K562 treated with DMSO at 1 percent for 24 hours (cell line): ENCODE data around the gene BROX. TPM values are rescaled to one million over a fixed set of nuclear protein-coding genes. Genes with fewer than 3 reads are reported as not detected.

Experiments
- total RNA-seq: library from RNA; unstranded; fragments of 300-600 nt; gene quantifications from 2 replicates; pipeline ENCODE4 v1.2.3, GENCODE V29; 2022; ENCODE audit warnings: low read depth; ENCODE audit not compliant: insufficient read depth

The BROX gene, protein sequence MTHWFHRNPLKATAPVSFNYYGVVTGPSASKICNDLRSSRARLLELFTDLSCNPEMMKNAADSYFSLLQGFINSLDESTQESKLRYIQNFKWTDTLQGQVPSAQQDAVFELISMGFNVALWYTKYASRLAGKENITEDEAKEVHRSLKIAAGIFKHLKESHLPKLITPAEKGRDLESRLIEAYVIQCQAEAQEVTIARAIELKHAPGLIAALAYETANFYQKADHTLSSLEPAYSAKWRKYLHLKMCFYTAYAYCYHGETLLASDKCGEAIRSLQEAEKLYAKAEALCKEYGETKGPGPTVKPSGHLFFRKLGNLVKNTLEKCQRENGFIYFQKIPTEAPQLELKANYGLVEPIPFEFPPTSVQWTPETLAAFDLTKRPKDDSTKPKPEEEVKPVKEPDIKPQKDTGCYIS
- total RNA-seq: 22.2 and 23.9 TPM in 2 replicates

GRCh38 chr1:222712253-222713090 is at the start of gene BROX, which contains the start of gene AIDA:
BROX (plus strand) TSS chr1:222712564; CDS start chr1:222715700, 3,136 bp downstream.
AIDA (minus strand) TSS chr1:222712491; CDS start chr1:222712317, 174 bp downstream.

GRCh38 chr1:222736972-222737371 is 24.6 kb downstream of the BROX start, which contains the start of gene FAM177B:
FAM177B (plus strand) TSS chr1:222737202; CDS start chr1:222746546, 9,344 bp downstream.

Other genes starting within 250 kb of the BROX start
- gene HHIPL2, start 164.5 kb upstream of the BROX start, total RNA-seq: 0.38 TPM in 1 of 2 replicates, not detected in the other
- gene TAF1A, start 122.6 kb upstream of the BROX start, total RNA-seq: 3.7 and 4.1 TPM in 2 replicates
- 35.0 and 48.2 TPM in 2 replicates for gene MIA3, start 94.5 kb upstream of the BROX start, total RNA-seq
- gene AIDA, start 73 bp upstream of the BROX start, total RNA-seq: 30.9 and 36.5 TPM in 2 replicates
- not detected in 2 replicates for gene FAM177B, start 24.6 kb downstream of the BROX start, total RNA-seq
- 0.81 and 1.0 TPM in 2 replicates for gene DISP1, start 102.5 kb downstream of the BROX start, total RNA-seq